ENCODE data around the gene ZNF792.
"Not testable (repeated sequence)": the region's sequence is repeated elsewhere in the genome, so short reads cannot be mapped to it uniquely, and the experiment has no call there.

The ZNF792 gene

DNA sequence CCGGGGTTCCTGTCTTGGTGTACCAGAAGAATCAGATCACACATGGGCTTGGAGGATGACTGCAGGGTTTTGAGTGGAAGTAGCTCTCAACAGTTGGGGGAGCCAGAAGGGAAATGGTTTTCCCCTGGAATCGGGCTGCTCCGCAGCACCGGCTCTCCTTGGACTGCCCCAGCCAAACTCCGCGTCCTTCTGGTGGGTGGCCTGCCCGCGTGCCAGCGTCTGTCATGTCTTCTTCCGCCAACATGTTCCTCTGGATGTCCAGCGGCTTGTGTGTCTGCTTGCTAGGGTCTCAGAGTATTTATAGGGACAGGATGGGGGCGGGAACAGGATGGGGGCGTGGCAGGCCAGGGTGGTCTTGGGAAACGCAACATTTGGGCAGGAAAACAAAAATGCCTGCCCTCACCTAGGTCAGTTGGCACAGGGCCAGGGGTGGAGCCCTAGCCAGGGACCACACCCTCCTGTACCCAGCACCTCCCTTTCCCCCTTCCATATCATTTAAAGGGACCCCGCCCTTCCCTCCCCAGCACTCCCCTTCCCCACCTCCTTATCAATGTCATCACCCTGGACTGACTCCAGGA is 38.7 kb downstream of the ZNF792 start:
- TF ChIP-seq POLR2A (IDR thresholded peaks at IDR 0.05; ENCODE audit: extremely low read depth, insufficient read length) (no peak), MYC (IDR thresholded peaks at IDR 0.05; ENCODE audit: low read depth, low read length) (no peak)
- TF ChIP-seq, protein P1, sequence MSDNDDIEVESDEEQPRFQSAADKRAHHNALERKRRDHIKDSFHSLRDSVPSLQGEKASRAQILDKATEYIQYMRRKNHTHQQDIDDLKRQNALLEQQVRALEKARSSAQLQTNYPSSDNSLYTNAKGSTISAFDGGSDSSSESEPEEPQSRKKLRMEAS (IDR thresholded peaks at IDR 0.05; ENCODE audit: low read depth, low read length), result no peak
- TF ChIP-seq, protein P2, sequence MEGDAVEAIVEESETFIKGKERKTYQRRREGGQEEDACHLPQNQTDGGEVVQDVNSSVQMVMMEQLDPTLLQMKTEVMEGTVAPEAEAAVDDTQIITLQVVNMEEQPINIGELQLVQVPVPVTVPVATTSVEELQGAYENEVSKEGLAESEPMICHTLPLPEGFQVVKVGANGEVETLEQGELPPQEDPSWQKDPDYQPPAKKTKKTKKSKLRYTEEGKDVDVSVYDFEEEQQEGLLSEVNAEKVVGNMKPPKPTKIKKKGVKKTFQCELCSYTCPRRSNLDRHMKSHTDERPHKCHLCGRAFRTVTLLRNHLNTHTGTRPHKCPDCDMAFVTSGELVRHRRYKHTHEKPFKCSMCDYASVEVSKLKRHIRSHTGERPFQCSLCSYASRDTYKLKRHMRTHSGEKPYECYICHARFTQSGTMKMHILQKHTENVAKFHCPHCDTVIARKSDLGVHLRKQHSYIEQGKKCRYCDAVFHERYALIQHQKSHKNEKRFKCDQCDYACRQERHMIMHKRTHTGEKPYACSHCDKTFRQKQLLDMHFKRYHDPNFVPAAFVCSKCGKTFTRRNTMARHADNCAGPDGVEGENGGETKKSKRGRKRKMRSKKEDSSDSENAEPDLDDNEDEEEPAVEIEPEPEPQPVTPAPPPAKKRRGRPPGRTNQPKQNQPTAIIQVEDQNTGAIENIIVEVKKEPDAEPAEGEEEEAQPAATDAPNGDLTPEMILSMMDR (IDR thresholded peaks at IDR 0.05; ENCODE audit: low read depth, low read length), result no peak
- DNase-seq (ENCODE audit: low read depth), result no peak

DNA sequence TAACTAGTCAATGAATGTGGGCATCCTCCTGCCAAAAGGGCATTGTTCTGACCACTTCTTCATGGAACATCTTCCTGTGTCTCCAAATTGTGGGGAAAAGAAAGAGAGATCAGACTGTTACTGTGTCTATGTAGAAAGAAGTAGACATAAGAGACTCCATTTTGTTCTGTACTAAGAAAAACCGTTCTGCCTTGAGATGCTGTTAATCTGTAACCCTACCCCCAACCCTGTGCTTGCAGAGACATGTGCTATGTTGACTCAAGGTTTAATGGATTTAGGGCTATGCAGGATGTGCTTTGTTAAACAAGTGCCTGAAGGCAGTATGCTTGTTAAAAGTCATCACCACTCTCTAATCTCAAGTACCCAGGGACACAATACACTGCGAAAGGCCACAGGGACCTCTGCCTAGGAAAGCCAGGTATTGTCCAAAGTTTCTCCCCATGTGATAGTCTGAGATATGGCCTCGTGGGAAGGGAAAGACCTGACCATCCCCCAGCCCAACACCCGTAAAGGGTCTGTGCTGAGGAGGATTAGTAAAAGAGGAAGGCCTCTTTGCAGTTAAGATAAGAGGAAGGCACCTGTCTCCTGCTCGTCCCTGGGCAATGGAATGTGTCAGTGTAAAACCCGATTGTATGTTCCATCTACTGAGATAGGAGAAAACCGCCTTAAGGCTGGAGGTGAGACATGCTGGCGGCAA is 43.8 kb downstream of the ZNF792 start:
- not testable (repeated sequence) for DNase-seq (ENCODE audit: low read depth)

More for the DNA sequence above, 38.7 kb downstream of the ZNF792 start:
- no peak overlapping the region for H3K4me3 ChIP-seq (ENCODE audit: low read depth, low read length)

GRCh38 chr19:34918190-34918589 is 45.8 kb downstream of the ZNF792 start:
- TF ChIP-seq, protein P2 (IDR thresholded peaks at IDR 0.05; ENCODE audit: low read depth, low read length), result no peak
- H3K4me3 ChIP-seq (ENCODE audit: low read depth, low read length), result no peak overlapping the region
- no peak for DNase-seq (ENCODE audit: low read depth)

More for the DNA sequence above, 43.8 kb downstream of the ZNF792 start:
- H3K4me3 ChIP-seq (ENCODE audit: low read depth, low read length), result not testable (repeated sequence)

- DNase-seq (ENCODE audit: low read depth); H3K4me3 ChIP-seq (ENCODE audit: low read depth, low read length): not testable (repeated sequence)
These were observed 46.9 kb downstream of the ZNF792 start for GRCh38 chr19:34917144-34917543.

DNA sequence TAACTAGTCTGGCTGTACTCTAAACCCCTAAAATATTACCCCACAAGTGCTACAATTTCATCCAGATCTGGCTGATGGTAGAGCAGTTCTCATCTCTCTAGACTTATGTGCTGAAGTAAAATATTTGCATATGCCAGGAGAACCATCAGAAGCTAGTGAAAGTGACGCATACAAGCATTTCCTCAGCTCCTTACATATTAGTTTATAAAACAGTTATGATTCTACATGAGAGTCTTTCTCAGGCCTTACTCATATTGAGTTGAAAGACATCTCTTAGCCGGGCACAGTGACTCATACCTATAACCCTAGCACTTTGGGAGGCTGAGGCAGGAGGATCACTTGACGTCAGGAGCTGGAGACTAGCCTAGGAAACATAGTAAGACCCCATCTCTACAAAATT is 53.3 kb downstream of the ZNF792 start:
- no peak for DNase-seq (ENCODE audit: low read depth)
- TF ChIP-seq MYC (IDR thresholded peaks at IDR 0.05; ENCODE audit: low read depth, low read length) (no peak), POLR2A (IDR thresholded peaks at IDR 0.05; ENCODE audit: extremely low read depth, insufficient read length) (no peak)
- TF ChIP-seq, protein P1 (IDR thresholded peaks at IDR 0.05; ENCODE audit: low read depth, low read length), result no peak
- TF ChIP-seq, protein P2 (IDR thresholded peaks at IDR 0.05; ENCODE audit: low read depth, low read length), result no peak
- no peak overlapping the region for H3K4me3 ChIP-seq (ENCODE audit: low read depth, low read length)
